ENCODE results near the gene DGCR8. TPM values are rescaled to one million over a fixed set of nuclear protein-coding genes. Genes with fewer than 3 reads are reported as not detected.
"Not testable (repeated sequence)": the region's sequence is repeated elsewhere in the genome, so short reads cannot be mapped to it uniquely, and the experiment has no call there.

Gene DGCR8
- total RNA-seq, 2 experiments from 2014 or later, result 17.8 to 18.5 TPM

DNA sequence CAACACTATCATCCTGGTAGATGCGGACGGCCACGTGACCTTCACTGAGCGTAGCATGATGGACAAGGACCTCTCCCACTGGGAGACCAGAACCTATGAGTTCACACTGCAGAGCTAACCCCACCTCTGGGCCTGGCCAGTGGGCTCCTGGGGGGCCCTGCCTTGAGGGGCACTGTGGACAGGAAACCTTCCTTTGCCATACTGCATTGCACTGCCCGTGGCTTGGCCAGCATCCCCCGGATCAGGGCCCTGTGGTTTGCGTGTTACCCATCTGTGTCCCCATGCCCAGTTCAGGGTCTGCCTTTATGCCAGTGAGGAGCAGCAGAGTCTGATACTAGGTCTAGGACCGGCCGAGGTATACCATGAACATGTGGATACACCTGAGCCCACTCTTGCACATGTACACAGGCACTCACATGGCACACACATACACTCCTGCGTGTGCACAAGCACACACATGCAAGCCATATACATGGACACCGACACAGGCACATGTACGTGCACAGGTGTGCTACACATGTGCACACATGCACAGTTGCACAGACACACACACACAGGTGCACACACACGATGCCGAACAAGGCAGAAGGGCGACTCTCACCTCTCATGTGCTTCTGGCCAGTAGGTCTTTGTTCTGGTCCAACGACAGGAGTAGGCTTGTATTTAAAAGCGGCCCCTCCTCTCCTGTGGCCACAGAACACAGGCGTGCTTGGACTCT is 15.3 kb upstream of the DGCR8 start:
- Mint-ChIP-seq H3K27ac (no peak overlapping the region), H3K4me3 (no peak overlapping the region), H3K36me3 (ENCODE audit: low read depth) (peaks cover 28% of the 10 kb centered on the region), H3K27me3 (no peaks in the 10 kb centered on the region), H3K4me1 (ENCODE audit: low read depth) (no peaks in the 10 kb centered on the region), H3K9me3 (no peaks in the 10 kb centered on the region)
- ChIA-PET CTCF (no interaction called here), POLR2A (no interaction called here)
- intact Hi-C loops (cut with DNase I, micrococcal nuclease), result no loop called here
- no peaks in the 10 kb centered on the region for H3K4me1 ChIP-seq (ENCODE audit: insufficient read depth, low read length)
- H3K36me3 ChIP-seq (ENCODE audit: insufficient read depth, low read length), result peaks cover 34% of the 10 kb centered on the region
- DNase-seq (no peak), ATAC-seq (ENCODE audit: poor library complexity) (no peak)
- H3K27ac ChIP-seq (ENCODE audit: low read depth in 1 of 2, low read length in 2 of 2), result no peak overlapping the region
- no peak overlapping the region for H3K4me3 ChIP-seq (ENCODE audit: low read length)
- TF ChIP-seq, protein P1, sequence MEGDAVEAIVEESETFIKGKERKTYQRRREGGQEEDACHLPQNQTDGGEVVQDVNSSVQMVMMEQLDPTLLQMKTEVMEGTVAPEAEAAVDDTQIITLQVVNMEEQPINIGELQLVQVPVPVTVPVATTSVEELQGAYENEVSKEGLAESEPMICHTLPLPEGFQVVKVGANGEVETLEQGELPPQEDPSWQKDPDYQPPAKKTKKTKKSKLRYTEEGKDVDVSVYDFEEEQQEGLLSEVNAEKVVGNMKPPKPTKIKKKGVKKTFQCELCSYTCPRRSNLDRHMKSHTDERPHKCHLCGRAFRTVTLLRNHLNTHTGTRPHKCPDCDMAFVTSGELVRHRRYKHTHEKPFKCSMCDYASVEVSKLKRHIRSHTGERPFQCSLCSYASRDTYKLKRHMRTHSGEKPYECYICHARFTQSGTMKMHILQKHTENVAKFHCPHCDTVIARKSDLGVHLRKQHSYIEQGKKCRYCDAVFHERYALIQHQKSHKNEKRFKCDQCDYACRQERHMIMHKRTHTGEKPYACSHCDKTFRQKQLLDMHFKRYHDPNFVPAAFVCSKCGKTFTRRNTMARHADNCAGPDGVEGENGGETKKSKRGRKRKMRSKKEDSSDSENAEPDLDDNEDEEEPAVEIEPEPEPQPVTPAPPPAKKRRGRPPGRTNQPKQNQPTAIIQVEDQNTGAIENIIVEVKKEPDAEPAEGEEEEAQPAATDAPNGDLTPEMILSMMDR (IDR thresholded peaks at IDR 0.05), result no peak
- no peaks in the 10 kb centered on the region for H3K27me3 ChIP-seq (ENCODE audit: control insufficient read depth in 1 of 2, insufficient read depth in 2 of 2, low read length in 2 of 2)
- H3K9me3 ChIP-seq (ENCODE audit: control insufficient read depth in 1 of 2, insufficient read depth in 1 of 2, low read length in 2 of 2), result no peaks in the 10 kb centered on the region

DNA sequence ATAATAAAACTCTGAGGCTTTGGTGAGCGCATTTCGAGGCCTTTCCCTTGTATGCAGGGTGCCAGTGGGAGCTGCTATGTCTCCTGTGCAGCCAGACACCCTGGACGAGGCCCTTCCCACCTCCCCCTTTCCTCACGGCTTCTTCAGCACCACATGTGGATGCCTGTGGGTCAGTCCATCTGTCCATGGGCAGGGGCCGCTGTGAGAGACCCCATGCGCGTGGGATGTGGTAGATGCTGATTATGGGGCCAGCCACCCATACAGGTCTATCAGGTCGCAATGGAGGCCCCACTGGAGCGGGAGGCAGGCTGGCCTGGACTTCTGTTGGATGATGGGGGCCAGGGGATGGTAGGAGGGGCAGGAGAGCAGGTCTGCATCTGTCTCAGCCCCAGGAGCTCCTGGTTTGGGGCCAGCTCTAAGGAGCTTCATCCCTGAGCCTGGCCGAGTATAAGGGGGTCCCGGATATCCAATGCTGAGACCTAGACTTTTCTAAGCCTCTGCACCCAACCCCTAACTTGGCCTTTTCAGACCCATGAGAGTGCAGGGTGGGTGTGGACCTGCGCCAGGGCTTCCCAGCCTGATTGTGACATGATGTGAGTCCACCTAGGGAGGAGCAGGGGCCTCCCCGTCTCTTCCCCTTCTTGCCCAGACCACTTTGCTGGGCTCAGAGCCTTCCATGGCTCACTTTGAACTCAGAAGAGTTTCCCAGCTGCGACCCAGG is 14.0 kb upstream of the DGCR8 start:
- intact Hi-C loops (cut with DNase I, micrococcal nuclease), result no loop called here
- H3K27ac ChIP-seq (ENCODE audit: low read depth in 1 of 2, low read length in 2 of 2), result no peak overlapping the region
- H3K9me3 Mint-ChIP-seq, result no peaks in the 10 kb centered on the region
- no peaks in the 10 kb centered on the region for H3K9me3 ChIP-seq (ENCODE audit: control insufficient read depth in 1 of 2, insufficient read depth in 1 of 2, low read length in 2 of 2)
- peaks cover 31% of the 10 kb centered on the region for H3K36me3 ChIP-seq (ENCODE audit: insufficient read depth, low read length)
- H3K27ac Mint-ChIP-seq, result no peak overlapping the region
- H3K4me3 Mint-ChIP-seq, result no peak overlapping the region
- CTCF ChIA-PET, result no interaction called here
- no peaks in the 10 kb centered on the region for H3K27me3 Mint-ChIP-seq
- H3K36me3 Mint-ChIP-seq (ENCODE audit: low read depth), result peaks cover 20% of the 10 kb centered on the region
- TF ChIP-seq, protein P1 (IDR thresholded peaks at IDR 0.05), result no peak
- POLR2A ChIA-PET, result no interaction called here
- ATAC-seq (ENCODE audit: poor library complexity) (no peak), DNase-seq (no peak)
- no peak overlapping the region for H3K4me3 ChIP-seq (ENCODE audit: low read length)
- no peaks in the 10 kb centered on the region for H3K27me3 ChIP-seq (ENCODE audit: control insufficient read depth in 1 of 2, insufficient read depth in 2 of 2, low read length in 2 of 2)
- H3K4me1 Mint-ChIP-seq (ENCODE audit: low read depth), result no peaks in the 10 kb centered on the region
- H3K4me1 ChIP-seq (ENCODE audit: insufficient read depth, low read length), result no peaks in the 10 kb centered on the region

DNA sequence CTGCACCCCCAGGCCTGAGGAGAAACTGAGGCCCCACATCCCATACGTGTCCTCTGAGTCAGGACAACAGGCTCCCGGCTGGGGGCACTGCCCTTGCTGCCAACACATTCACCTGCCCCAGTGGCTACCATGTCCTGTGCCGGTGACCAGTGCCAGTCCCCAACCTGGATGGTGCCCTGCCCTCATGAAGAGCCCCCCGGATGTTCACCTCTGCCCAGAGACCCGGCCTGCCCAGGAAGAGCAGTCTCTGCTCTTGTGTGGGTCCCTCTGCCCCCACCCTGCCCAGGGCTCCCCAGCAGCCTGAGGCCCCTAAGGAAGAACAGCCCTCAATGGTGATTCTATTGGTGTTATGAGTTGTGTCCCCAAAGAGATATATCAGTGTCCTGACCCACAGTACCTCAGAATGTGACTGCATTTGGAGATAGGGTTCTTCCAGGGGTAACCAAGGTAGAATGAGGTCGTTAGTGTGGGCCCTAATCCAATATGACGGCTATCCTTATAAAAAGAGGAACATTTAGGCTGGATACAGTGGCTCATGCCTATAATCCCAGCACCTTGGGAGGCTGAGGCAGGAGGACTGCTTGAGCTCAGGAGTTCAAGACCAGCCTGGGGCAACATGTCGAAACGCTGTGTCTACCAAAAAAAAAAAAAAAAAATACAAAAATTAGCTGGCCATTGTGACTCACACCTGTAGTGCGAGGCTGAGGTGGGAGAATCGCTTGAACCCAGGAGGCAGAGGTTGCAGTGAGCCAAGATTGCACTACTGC is 13.2 kb upstream of the DGCR8 start:
- ATAC-seq (ENCODE audit: poor library complexity), result no peak
- POLR2A ChIA-PET, result no interaction called here

DNA sequence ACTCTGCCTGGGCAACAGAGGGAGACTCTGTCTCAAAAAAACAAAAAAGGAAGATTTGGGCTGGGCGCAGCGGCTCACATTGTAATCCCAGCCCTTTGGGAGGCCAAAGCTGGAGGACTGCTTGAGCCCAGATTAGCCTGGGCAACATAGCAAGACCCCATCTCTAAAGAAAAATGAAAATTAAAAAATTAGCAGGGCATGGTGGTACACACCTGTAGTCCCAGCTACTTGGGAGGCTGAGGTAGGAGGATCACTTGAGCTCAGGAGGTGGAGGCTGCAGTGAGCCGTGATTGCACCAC is 12.7 kb upstream of the DGCR8 start:
- H3K4me1 ChIP-seq (ENCODE audit: insufficient read depth, low read length); intact Hi-C loops (cut with DNase I, micrococcal nuclease); DNase-seq; H3K27ac ChIP-seq (ENCODE audit: low read depth in 1 of 2, low read length in 2 of 2); CTCF ChIA-PET; H3K27me3 ChIP-seq (ENCODE audit: control insufficient read depth in 1 of 2, insufficient read depth in 2 of 2, low read length in 2 of 2); ATAC-seq (ENCODE audit: poor library complexity); H3K9me3 Mint-ChIP-seq; H3K27me3 Mint-ChIP-seq; H3K9me3 ChIP-seq (ENCODE audit: control insufficient read depth in 1 of 2, insufficient read depth in 1 of 2, low read length in 2 of 2); H3K4me1 Mint-ChIP-seq (ENCODE audit: low read depth); H3K27ac Mint-ChIP-seq; H3K4me3 ChIP-seq (ENCODE audit: low read length); H3K4me3 Mint-ChIP-seq: not testable (repeated sequence)
- POLR2A ChIA-PET, result interaction anchor here (0.6 kb wide), 1 partner anchor 381 kb away, joined by 5 read pairs; no protein-coding TSS in a partner anchor
- peaks cover 21% of the 10 kb centered on the region for H3K36me3 ChIP-seq (ENCODE audit: insufficient read depth, low read length)
- peaks cover 18% of the 10 kb centered on the region for H3K36me3 Mint-ChIP-seq (ENCODE audit: low read depth)

More for the DNA sequence above, 13.2 kb upstream of the DGCR8 start:
- Histone ChIP-seq H3K4me1 (ENCODE audit: insufficient read depth, low read length) (no peaks in the 10 kb centered on the region), H3K36me3 (ENCODE audit: insufficient read depth, low read length) (peaks cover 25% of the 10 kb centered on the region), H3K27ac (ENCODE audit: low read depth in 1 of 2, low read length in 2 of 2) (no peak overlapping the region), H3K9me3 (ENCODE audit: control insufficient read depth in 1 of 2, insufficient read depth in 1 of 2, low read length in 2 of 2) (no peaks in the 10 kb centered on the region), H3K27me3 (ENCODE audit: control insufficient read depth in 1 of 2, insufficient read depth in 2 of 2, low read length in 2 of 2) (no peaks in the 10 kb centered on the region), H3K4me3 (ENCODE audit: low read length) (no peak overlapping the region)
- TF ChIP-seq, protein P1 (IDR thresholded peaks at IDR 0.05), result no peak
- no peak overlapping the region for H3K27ac Mint-ChIP-seq
- peaks cover 19% of the 10 kb centered on the region for H3K36me3 Mint-ChIP-seq (ENCODE audit: low read depth)
- intact Hi-C loops (cut with DNase I, micrococcal nuclease), result no loop called here
- H3K4me3 Mint-ChIP-seq, result no peak overlapping the region
- no peaks in the 10 kb centered on the region for H3K27me3 Mint-ChIP-seq
- DNase-seq, result no peak
- no peaks in the 10 kb centered on the region for H3K4me1 Mint-ChIP-seq (ENCODE audit: low read depth)
- no peaks in the 10 kb centered on the region for H3K9me3 Mint-ChIP-seq
- CTCF ChIA-PET, result no interaction called here

Data from CD4-positive, alpha-beta T cell (primary cell).